NCI-H446 treated with DMSO at 0.1 percent for 48 hours (cell line): ENCODE measurements around the gene RAD51B.
"Not testable (repeated sequence)": the region's sequence is repeated elsewhere in the genome, so short reads cannot be mapped to it uniquely, and the experiment has no call there.

ENCODE experiments used
- DNase-seq: peaks from one replicate; lab custom pipeline; 2025; lab: John Stamatoyannopoulos, UW

The RAD51B gene

GRCh38 chr14:68253160-68253780, 433.7 kb downstream of the RAD51B start:
- DNase-seq: no peak

- DNase-seq: no peak
Observed at GRCh38 chr14:68253878-68254528, 434.4 kb downstream of the RAD51B start.

- no peak for DNase-seq
Observed at GRCh38 chr14:68254669-68255527, 435.3 kb downstream of the RAD51B start.

- no peak for DNase-seq
Observed at GRCh38 chr14:68255693-68256178, 436.2 kb downstream of the RAD51B start.

- DNase-seq: no peak
Observed at GRCh38 chr14:68257969-68258368, 438.4 kb downstream of the RAD51B start.

- DNase-seq: not testable (repeated sequence)
Observed at GRCh38 chr14:68258995-68259394, 439.4 kb downstream of the RAD51B start.

GRCh38 chr14:68260121-68260520, 440.5 kb downstream of the RAD51B start:
- no peak for DNase-seq

GRCh38 chr14:68261092-68261842, 441.7 kb downstream of the RAD51B start:
- DNase-seq: no peak

- DNase-seq: no peak
Observed at GRCh38 chr14:68262567-68262966, 443.0 kb downstream of the RAD51B start.

- no peak for DNase-seq
Observed at GRCh38 chr14:68263563-68264259, 444.1 kb downstream of the RAD51B start.

GRCh38 chr14:68264260-68264569, 444.6 kb downstream of the RAD51B start:
- no peak for DNase-seq

- DNase-seq: no peak
Observed at GRCh38 chr14:68266998-68267397, 447.4 kb downstream of the RAD51B start.

- DNase-seq: no peak
Observed at GRCh38 chr14:68268197-68268596, 448.6 kb downstream of the RAD51B start.

- no peak for DNase-seq
Observed at GRCh38 chr14:68268719-68269118, 449.1 kb downstream of the RAD51B start.

- no peak for DNase-seq
Observed at GRCh38 chr14:68269136-68269927, 449.8 kb downstream of the RAD51B start.

GRCh38 chr14:68270342-68270741, 450.8 kb downstream of the RAD51B start:
- no peak for DNase-seq

GRCh38 chr14:68271913-68272391, 452.4 kb downstream of the RAD51B start:
- no peak for DNase-seq

- DNase-seq: no peak
Observed at GRCh38 chr14:68273413-68273812, 453.8 kb downstream of the RAD51B start.

GRCh38 chr14:68274725-68275124, 455.1 kb downstream of the RAD51B start:
- no peak for DNase-seq

GRCh38 chr14:68278576-68279436, 459.2 kb downstream of the RAD51B start:
- DNase-seq: no peak
